Smooth muscle cell (in vitro differentiated cells): ENCODE measurements around the gene PLAC9. TPM values are rescaled to one million over a fixed set of nuclear protein-coding genes. Genes with fewer than 3 reads are reported as not detected.
"Not testable (repeated sequence)": the region's sequence is repeated elsewhere in the genome, so short reads cannot be mapped to it uniquely, and the experiment has no call there.

Experiments
- DNase-seq: peaks from one replicate; lab custom pipeline; 2025; ENCODE audit not compliant: unreplicated experiment; lab: John Stamatoyannopoulos, UW
- H2AFZ ChIP-seq: fragments of 200-600 bp; sonication (generic); 2 replicates; pipeline ENCODE4 v1.6.0; 2016; ENCODE audit warnings: antibody characterized with exemption, low read depth, mild to moderate bottlenecking
- H3F3A ChIP-seq: fragments of 200-600 bp; sonication (generic); 2 replicates; pipeline ENCODE4 v1.6.0; 2017; ENCODE audit warnings: antibody characterized with exemption, low read depth
- H3K27ac ChIP-seq: fragments of 200-600 bp; sonication (generic); 2 replicates; pipeline ENCODE4 v1.5.1; 2016; ENCODE audit warnings: low read depth, mild to moderate bottlenecking
- H3K27me3 ChIP-seq: fragments of 200-600 bp; sonication (generic); 2 replicates; pipeline ENCODE4 v1.6.1; 2016; ENCODE audit warnings: low read depth, mild to moderate bottlenecking
- H3K36me3 ChIP-seq: fragments of 200-600 bp; sonication (generic); 2 replicates; pipeline ENCODE4 v1.5.1; 2016; ENCODE audit warnings: low read depth
- H3K4me1 ChIP-seq: fragments of 200-600 bp; sonication (generic); 2 replicates; pipeline ENCODE4 v1.5.1; 2016; ENCODE audit warnings: low read depth
- H3K4me2 ChIP-seq: fragments of 200-600 bp; sonication (generic); 2 replicates; pipeline ENCODE4 v1.6.0; 2016; ENCODE audit warnings: mild to moderate bottlenecking
- H3K4me3 ChIP-seq: fragments of 200-600 bp; sonication (generic); 2 replicates; pipeline ENCODE4 v1.5.1; 2016; ENCODE audit warnings: mild to moderate bottlenecking
- H3K79me2 ChIP-seq: fragments of 200-600 bp; sonication (generic); 2 replicates; pipeline ENCODE4 v1.6.0; 2016; ENCODE audit warnings: low read depth, mild to moderate bottlenecking
- H3K9ac ChIP-seq: fragments of 200-600 bp; sonication (generic); 2 replicates; pipeline ENCODE4 v1.6.0; 2016; ENCODE audit warnings: low read depth
- H3K9me3 ChIP-seq: fragments of 200-600 bp; sonication (generic); replicated peaks from 2 replicates; pipeline ENCODE4 v1.5.1; 2016; ENCODE audit warnings: low read depth
- H4K20me1 ChIP-seq: fragments of 200-600 bp; sonication (generic); 2 replicates; pipeline ENCODE4 v1.6.0; 2016; ENCODE audit warnings: low read depth
- WGBS: methylation state at CpG from one replicate; pipeline ENCODE4 v1.1.7; 2016; ENCODE audit warnings: low lambda C conversion rate; 5-methylcytosine and 5-hydroxymethylcytosine counted together
- polyA plus RNA-seq: library from polyadenylated mRNA; unstranded; fragments of >200 nt; fragmentation: Nextera tagmentation; extraction: Ambion mirVana; gene quantifications from 2 replicates; pipeline ENCODE4 v1.2.1, GENCODE V29; 2016
- total RNA-seq: library from RNA; depleted of rRNA; stranded (reverse); fragments of >200 nt; gene quantifications from 2 replicates; pipeline ENCODE4 v1.2.3, GENCODE V29; 2014
- TF ChIP-seq, protein P1 (sequence below): fragments of 200-600 bp; sonication (generic); IDR thresholded peaks from 2 replicates; pipeline ENCODE4 v1.5.1; 2017; ENCODE audit warnings: borderline replicate concordance, mild to moderate bottlenecking, antibody characterized with exemption; ENCODE audit not compliant: insufficient read depth, poor library complexity, severe bottlenecking

Gene PLAC9
- total and polyA plus RNA-seq, 2 experiments from 2014 or later, result 1.5 to 23.7 TPM

DNA sequence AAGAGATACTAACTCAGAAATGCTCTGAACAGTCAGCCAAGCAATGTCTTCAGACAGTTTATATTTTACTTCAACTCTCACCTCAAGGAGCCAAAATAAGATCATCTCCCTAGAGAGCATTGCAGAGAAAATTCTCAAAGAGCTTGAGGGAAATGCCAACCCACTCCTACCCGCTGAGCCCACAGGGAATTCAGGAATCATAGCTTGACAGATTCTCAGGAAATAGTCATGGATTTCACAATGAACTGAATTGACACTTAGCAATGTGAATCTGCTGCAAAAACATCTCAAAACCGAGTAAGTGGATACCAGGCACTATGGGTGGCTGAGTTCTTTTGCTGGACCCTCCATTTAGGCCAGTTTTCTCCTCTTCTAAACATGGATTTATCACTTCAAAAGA is 9.8 kb upstream of the PLAC9 start:
- no peaks in the 10 kb centered on the region for H3F3A ChIP-seq
- no peaks in the 10 kb centered on the region for H3K36me3 ChIP-seq
- H4K20me1 ChIP-seq, result no peaks in the 10 kb centered on the region
- no peaks in the 10 kb centered on the region for H3K79me2 ChIP-seq
- peaks cover 3% of the 10 kb centered on the region for H3K27me3 ChIP-seq
- no peaks in the 10 kb centered on the region for H3K9me3 ChIP-seq
- no peak overlapping the region for H3K4me3 ChIP-seq
- H2AFZ ChIP-seq, result no peak overlapping the region
- H3K4me2 ChIP-seq, result no peak overlapping the region
- no peak overlapping the region for H3K27ac ChIP-seq
- H3K9ac ChIP-seq, result no peak overlapping the region
- WGBS, result 82% methylated on average over 2 of the region's 2 CpGs
- TF ChIP-seq, protein P1, sequence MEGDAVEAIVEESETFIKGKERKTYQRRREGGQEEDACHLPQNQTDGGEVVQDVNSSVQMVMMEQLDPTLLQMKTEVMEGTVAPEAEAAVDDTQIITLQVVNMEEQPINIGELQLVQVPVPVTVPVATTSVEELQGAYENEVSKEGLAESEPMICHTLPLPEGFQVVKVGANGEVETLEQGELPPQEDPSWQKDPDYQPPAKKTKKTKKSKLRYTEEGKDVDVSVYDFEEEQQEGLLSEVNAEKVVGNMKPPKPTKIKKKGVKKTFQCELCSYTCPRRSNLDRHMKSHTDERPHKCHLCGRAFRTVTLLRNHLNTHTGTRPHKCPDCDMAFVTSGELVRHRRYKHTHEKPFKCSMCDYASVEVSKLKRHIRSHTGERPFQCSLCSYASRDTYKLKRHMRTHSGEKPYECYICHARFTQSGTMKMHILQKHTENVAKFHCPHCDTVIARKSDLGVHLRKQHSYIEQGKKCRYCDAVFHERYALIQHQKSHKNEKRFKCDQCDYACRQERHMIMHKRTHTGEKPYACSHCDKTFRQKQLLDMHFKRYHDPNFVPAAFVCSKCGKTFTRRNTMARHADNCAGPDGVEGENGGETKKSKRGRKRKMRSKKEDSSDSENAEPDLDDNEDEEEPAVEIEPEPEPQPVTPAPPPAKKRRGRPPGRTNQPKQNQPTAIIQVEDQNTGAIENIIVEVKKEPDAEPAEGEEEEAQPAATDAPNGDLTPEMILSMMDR, result no peak
- H3K4me1 ChIP-seq, result no peaks in the 10 kb centered on the region
- DNase-seq, result no peak

DNA sequence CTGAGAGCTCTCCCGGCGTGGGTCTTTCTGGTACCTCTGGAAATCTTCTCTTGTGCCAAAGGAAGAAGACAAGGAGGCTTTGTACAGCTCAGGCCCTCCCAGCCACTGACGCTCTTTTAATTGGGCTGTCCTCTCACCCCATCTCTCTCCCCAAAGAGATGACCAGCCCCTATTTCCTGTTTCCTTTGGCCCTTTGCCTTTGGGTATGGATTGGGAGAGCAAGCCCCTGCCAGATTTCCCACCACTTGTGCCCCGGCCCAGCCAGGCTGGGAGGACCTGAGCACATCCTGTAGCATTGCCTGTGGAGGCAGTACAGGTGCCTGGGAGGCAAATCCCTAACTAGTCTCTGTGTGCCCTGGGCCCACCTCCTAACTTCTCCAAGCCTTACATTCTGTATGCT is 5.7 kb upstream of the PLAC9 start:
- Histone ChIP-seq H3K4me2 (no peak overlapping the region), H3K4me3 (no peak overlapping the region), H3F3A (no peaks in the 10 kb centered on the region), H3K36me3 (no peaks in the 10 kb centered on the region), H3K4me1 (no peaks in the 10 kb centered on the region), H4K20me1 (no peaks in the 10 kb centered on the region), H3K9ac (no peak overlapping the region), H3K27me3 (no peaks in the 10 kb centered on the region), H3K27ac (no peak overlapping the region), H2AFZ (no peak overlapping the region), H3K9me3 (no peaks in the 10 kb centered on the region), H3K79me2 (no peaks in the 10 kb centered on the region)
- 87% methylated on average over 4 of the region's 4 CpGs for WGBS
- TF ChIP-seq, protein P1, result no peak
- no peak for DNase-seq

DNA sequence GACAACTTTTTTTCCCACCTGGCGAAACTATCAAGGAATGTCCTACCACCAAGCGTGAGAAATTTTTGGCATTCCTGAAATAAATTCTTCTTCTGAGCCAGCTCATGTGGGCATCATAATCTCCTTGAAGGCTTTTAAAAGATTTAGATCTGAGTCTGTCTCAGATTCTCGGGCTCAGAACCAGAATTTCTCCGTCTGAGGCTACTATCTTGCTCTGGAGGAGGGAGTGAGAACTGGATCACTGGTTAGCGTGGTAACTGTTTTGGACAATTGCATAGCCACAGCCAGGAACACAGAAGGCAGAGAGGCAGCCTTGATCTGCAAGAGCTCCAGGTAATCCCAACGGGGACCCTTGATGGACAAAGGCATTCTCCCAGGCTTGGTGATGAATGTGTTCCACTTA is 1.0 kb upstream of the PLAC9 start:
- Histone ChIP-seq H3K9me3 (no peaks in the 10 kb centered on the region), H3K36me3 (no peaks in the 10 kb centered on the region), H4K20me1 (no peaks in the 10 kb centered on the region), H3K4me3 (no peak overlapping the region), H3K9ac (no peak overlapping the region), H3K27ac (no peak overlapping the region), H3K27me3 (no peaks in the 10 kb centered on the region), H3K4me2 (no peak overlapping the region), H3K4me1 (no peaks in the 10 kb centered on the region), H2AFZ (no peak overlapping the region), H3K79me2 (no peaks in the 10 kb centered on the region), H3F3A (no peaks in the 10 kb centered on the region)
- 41% methylated on average over 6 of the region's 6 CpGs for WGBS
- DNase-seq, result no peak
- TF ChIP-seq, protein P1, result no peak

DNA sequence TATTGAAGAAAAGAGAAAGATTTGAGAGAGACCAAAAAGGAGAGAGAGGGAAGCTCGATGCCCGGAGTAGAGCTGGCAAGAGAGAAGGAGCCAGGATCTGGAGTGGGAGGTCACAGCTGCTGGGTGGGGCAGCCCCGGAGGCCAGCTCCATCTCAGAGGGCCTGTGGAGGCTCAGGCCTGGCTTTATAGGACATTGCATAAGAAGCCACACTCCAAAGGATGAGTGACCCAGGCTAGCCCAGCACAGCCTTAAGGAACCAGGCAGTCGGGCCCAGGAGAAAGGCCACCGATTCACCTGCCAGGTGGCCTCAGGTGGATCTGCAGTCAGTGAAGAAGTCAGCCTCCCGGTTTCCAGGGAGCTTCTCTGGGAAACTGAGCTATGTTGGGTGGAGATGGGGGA is 676 bp downstream of the PLAC9 start:
- H3K27ac ChIP-seq, result no peak overlapping the region
- no peaks in the 10 kb centered on the region for H3K9me3 ChIP-seq
- WGBS, result 45% methylated on average over 6 of the region's 6 CpGs
- peak overlapping the region; percentile 64 for H3K4me3 ChIP-seq
- DNase-seq, result no peak
- peak overlapping the region; percentile 61 for H2AFZ ChIP-seq
- H3K9ac ChIP-seq, result no peak overlapping the region
- no peaks in the 10 kb centered on the region for H3K4me1 ChIP-seq
- H3K27me3 ChIP-seq, result no peaks in the 10 kb centered on the region
- peak overlapping the region; percentile 92 for H3K4me2 ChIP-seq
- TF ChIP-seq, protein P1, result no peak
- no peaks in the 10 kb centered on the region for H3K36me3 ChIP-seq
- H3F3A ChIP-seq, result no peaks in the 10 kb centered on the region
- no peaks in the 10 kb centered on the region for H4K20me1 ChIP-seq
- H3K79me2 ChIP-seq, result no peaks in the 10 kb centered on the region

DNA sequence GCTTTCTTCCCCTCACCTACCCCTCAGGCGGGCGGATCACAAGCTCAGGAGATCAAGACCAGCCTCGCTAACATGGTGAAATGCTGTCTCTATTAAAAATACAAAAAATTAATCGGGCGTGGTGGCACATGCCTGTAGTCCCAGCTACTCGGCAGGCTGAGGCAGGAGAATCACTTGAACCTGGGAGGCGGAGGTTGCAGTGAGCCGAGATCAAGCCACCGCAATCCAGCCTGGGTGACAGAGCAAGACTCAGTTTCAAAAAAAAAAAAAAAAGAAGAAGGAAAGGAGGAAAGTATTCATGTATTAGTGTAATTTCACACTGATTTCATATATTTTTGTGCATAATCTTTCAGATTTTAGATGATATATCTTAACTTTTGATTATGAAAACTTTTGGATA is 1.2 kb downstream of the PLAC9 start:
- H3K4me3 ChIP-seq, result peak overlapping the region; percentile 64
- H3K4me1 ChIP-seq, H3K9ac ChIP-seq, H3K27ac ChIP-seq, H4K20me1 ChIP-seq, H3K9me3 ChIP-seq, H3K36me3 ChIP-seq, DNase-seq, H3K79me2 ChIP-seq, H2AFZ ChIP-seq, H3F3A ChIP-seq, H3K27me3 ChIP-seq: not testable (repeated sequence)
- H3K4me2 ChIP-seq, result peak overlapping the region; percentile 92
- 90% methylated on average over 9 of the region's 9 CpGs for WGBS
